Prostate gland (tissue), 2 donors: ENCODE data around the gene RPS17.
A peak's percentile ranks its signal among the peaks of the same experiment; 100 is the strongest.

Source experiments
- CTCF ChIP-seq, 4 experiments: fragments of 200-600 bp in 2 of 4; fragments of 450-650 bp in 2 of 4; sonication (generic) in 2 of 4; IDR thresholded peaks; 1 replicate in 3 of 4; 2 replicates in 1 of 4; pipeline ENCODE4 v1.5.1; 2016 to 2019; ENCODE audit warnings: antibody characterized with exemption in 4 of 4, mild to moderate bottlenecking in 2 of 4, moderate library complexity in 2 of 4
- POLR2A ChIP-seq: fragments of 450-650 bp; IDR thresholded peaks from one replicate; pipeline ENCODE4 v1.6.1; 2016; ENCODE audit warnings: antibody characterized with exemption, mild to moderate bottlenecking
- POLR2AphosphoS5 ChIP-seq: sonication (generic); formaldehyde crosslinking; IDR thresholded peaks from one replicate; pipeline ENCODE4 v1.6.1; 2017; ENCODE audit warnings: antibody characterized with exemption

GRCh38 chr15:82530606-82531379 lies 9.5 kb downstream of the RPS17 start:
- TF ChIP-seq CTCF (IDR thresholded peaks at IDR 0.05) = peak; percentile 78 to 95 (median 82)
- TF ChIP-seq POLR2A = no peak
- TF ChIP-seq POLR2AphosphoS5 = peak; percentile 43
